Measurements from ENCODE around the gene FEZF1. TPM values are rescaled to one million over a fixed set of nuclear protein-coding genes. Genes with fewer than 3 reads are reported as not detected.

The FEZF1 gene
- 1 to 10 TPM; 3.1 to 5.6 TPM for total RNA-seq
- 9.8 TPM for polyA plus RNA-seq (ENCODE audit: insufficient read depth, low read depth, low replicate concordance)
- long read RNA-seq, donor 1 = 0 reads
- long read RNA-seq, donor 2 = 0 reads

GRCh38 chr7:122304319-122304975 is at the start of gene FEZF1:
TSS of gene FEZF1 (minus strand) at chr7:122304750. CDS start at chr7:122304437, 313 bp downstream.
- H3K4me1 ChIP-seq = peaks cover 12% of the 10 kb centered on the region
- intact Hi-C loops (cut with DNase I; ENCODE audit: low total_unique reads) = no loop called here
- H3K36me3 ChIP-seq (ENCODE audit: low read depth, missing control alignments) = no peaks in the 10 kb centered on the region
- TF ChIP-seq CTCF (IDR thresholded peaks at IDR 0.05) (no peak), POLR2A (IDR thresholded peaks at IDR 0.05) (no peak)
- H3K4me3 ChIP-seq = peak within 1 kb of the TSS; percentile 4 to 43
- WGBS, 2 donors = 6 to 7% methylated on average over 27 to 35 of the region's 35 CpGs
- H3K9me3 ChIP-seq = no peaks in the 10 kb centered on the region
- peaks cover 11% of the 10 kb centered on the region for H3K27me3 ChIP-seq
- no peak within 1 kb of the TSS for H3K27ac ChIP-seq
- no peak for DNase-seq

DNA sequence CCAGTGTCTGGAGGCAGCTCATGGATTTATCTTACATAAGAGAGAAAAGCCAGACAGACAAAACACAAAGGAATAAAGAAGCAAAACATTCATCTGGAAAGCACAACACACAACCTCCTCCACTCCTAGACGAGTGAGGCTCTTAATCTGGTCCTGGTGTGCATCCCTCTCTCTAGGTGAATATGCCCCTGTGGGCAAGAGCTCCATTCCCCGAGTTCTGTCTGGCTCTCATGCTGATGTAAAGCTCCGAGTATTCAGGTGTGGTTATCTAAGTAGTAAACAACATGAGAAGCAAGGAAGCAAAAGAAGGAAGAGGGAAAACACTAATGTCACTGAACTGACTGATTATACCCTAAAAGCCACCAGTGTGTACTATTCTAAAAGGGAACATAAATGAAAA is 47.9 kb upstream of the FEZF1 start:
- DNase-seq = no peak
- no peak for TF ChIP-seq POLR2A (IDR thresholded peaks at IDR 0.05)
- no peak for TF ChIP-seq CTCF (IDR thresholded peaks at IDR 0.05)

GRCh38 chr7:122350701-122351100 is 46.2 kb upstream of the FEZF1 start:
- intact Hi-C loops (cut with DNase I; ENCODE audit: low total_unique reads) = no loop called here
- 92 to 95% methylated on average over 3 of the region's 3 CpGs for WGBS, 2 donors

More for the DNA sequence above, 47.9 kb upstream of the FEZF1 start:
- Histone ChIP-seq H3K4me1 (no peaks in the 10 kb centered on the region), H3K9me3 (no peaks in the 10 kb centered on the region), H3K27ac (no peak overlapping the region), H3K36me3 (ENCODE audit: low read depth, missing control alignments) (no peaks in the 10 kb centered on the region), H3K27me3 (no peaks in the 10 kb centered on the region), H3K4me3 (no peak overlapping the region)
- 63 to 73% methylated on average over 3 of the region's 3 CpGs for WGBS, 2 donors
- intact Hi-C loops (cut with DNase I; ENCODE audit: low total_unique reads) = no loop called here

GRCh38 chr7:122344303-122344620 is 39.7 kb upstream of the FEZF1 start:
- no peak for TF ChIP-seq POLR2A (IDR thresholded peaks at IDR 0.05)
- TF ChIP-seq CTCF (IDR thresholded peaks at IDR 0.05) = no peak
- intact Hi-C loops (cut with DNase I; ENCODE audit: low total_unique reads) = no loop called here
- H3K27ac ChIP-seq = no peak overlapping the region
- no peaks in the 10 kb centered on the region for H3K4me1 ChIP-seq
- H3K9me3 ChIP-seq = no peaks in the 10 kb centered on the region
- no peaks in the 10 kb centered on the region for H3K27me3 ChIP-seq
- 88 to 89% methylated on average over 1 of the region's 1 CpG for WGBS, 2 donors
- DNase-seq = no peak
- H3K36me3 ChIP-seq (ENCODE audit: low read depth, missing control alignments) = no peaks in the 10 kb centered on the region
- H3K4me3 ChIP-seq = no peak overlapping the region

More at GRCh38 chr7:122350701-122351100, 46.2 kb upstream of the FEZF1 start:
- H3K4me3 ChIP-seq = no peak overlapping the region
- H3K36me3 ChIP-seq (ENCODE audit: low read depth, missing control alignments) = no peaks in the 10 kb centered on the region
- H3K27ac ChIP-seq = no peak overlapping the region
- H3K4me1 ChIP-seq = no peaks in the 10 kb centered on the region
- TF ChIP-seq POLR2A (IDR thresholded peaks at IDR 0.05) (no peak), CTCF (IDR thresholded peaks at IDR 0.05) (no peak)
- no peaks in the 10 kb centered on the region for H3K27me3 ChIP-seq
- no peaks in the 10 kb centered on the region for H3K9me3 ChIP-seq
- DNase-seq = no peak

All from testis (tissue), 5 donors.